ENCODE measurements around the gene RRM2. TPM values are rescaled to one million over a fixed set of nuclear protein-coding genes. Genes with fewer than 3 reads are reported as not detected.

RRM2 gene
- total RNA-seq, 1 donor from 2014 or later, result 28.3 TPM

GRCh38 chr2:10125842-10126631 is 3.5 kb downstream of the RRM2 start:
- H3K36me3 Mint-ChIP-seq (ENCODE audit: unreplicated experiment), result no peaks in the 10 kb centered on the region
- no peak for TF ChIP-seq CTCF (IDR thresholded peaks at IDR 0.05)
- no peak for DNase-seq (ENCODE audit: extremely low spot score, unreplicated experiment)
- H3K27me3 Mint-ChIP-seq (ENCODE audit: unreplicated experiment), result no peaks in the 10 kb centered on the region
- peak overlapping the region; percentile 8 for H3K27ac Mint-ChIP-seq (ENCODE audit: unreplicated experiment)
- H3K4me1 Mint-ChIP-seq (ENCODE audit: unreplicated experiment), result peaks cover 39% of the 10 kb centered on the region
- H3K9me3 Mint-ChIP-seq (ENCODE audit: unreplicated experiment), result no peaks in the 10 kb centered on the region
- H3K4me3 Mint-ChIP-seq (ENCODE audit: unreplicated experiment), result no peak overlapping the region

GRCh38 chr2:10126632-10127026 is 4.1 kb downstream of the RRM2 start:
- H3K4me3 Mint-ChIP-seq (ENCODE audit: unreplicated experiment), result no peak overlapping the region
- no peaks in the 10 kb centered on the region for H3K9me3 Mint-ChIP-seq (ENCODE audit: unreplicated experiment)
- TF ChIP-seq CTCF (IDR thresholded peaks at IDR 0.05), result no peak
- H3K27ac Mint-ChIP-seq (ENCODE audit: unreplicated experiment), result no peak overlapping the region
- H3K36me3 Mint-ChIP-seq (ENCODE audit: unreplicated experiment), result no peaks in the 10 kb centered on the region
- H3K27me3 Mint-ChIP-seq (ENCODE audit: unreplicated experiment), result no peaks in the 10 kb centered on the region
- peaks cover 33% of the 10 kb centered on the region for H3K4me1 Mint-ChIP-seq (ENCODE audit: unreplicated experiment)
- no peak for DNase-seq (ENCODE audit: extremely low spot score, unreplicated experiment)

DNA sequence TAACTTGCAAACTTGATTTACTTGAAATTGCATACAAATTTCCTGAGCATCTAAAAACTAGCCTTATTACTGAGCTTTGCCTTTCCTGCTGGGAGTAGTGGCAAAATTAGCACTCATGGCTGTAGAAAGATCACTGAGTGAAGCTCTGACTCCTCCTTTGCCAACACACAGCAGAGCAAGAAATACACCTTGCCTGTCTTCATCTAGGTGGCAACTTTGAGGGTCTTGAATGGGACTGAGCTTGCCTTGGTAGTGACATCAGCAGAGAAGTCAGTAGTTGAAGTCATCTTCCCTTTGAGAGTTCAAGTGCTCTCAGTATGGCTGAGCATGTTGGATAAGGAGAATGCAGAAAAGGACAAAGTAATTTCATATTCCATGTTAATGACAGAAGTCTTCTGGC is 5.9 kb downstream of the RRM2 start:
- no peaks in the 10 kb centered on the region for H3K36me3 Mint-ChIP-seq (ENCODE audit: unreplicated experiment)
- no peaks in the 10 kb centered on the region for H3K27me3 Mint-ChIP-seq (ENCODE audit: unreplicated experiment)
- H3K9me3 Mint-ChIP-seq (ENCODE audit: unreplicated experiment), result no peaks in the 10 kb centered on the region
- no peak for TF ChIP-seq CTCF (IDR thresholded peaks at IDR 0.05)
- no peak for DNase-seq (ENCODE audit: extremely low spot score, unreplicated experiment)
- H3K27ac Mint-ChIP-seq (ENCODE audit: unreplicated experiment), result no peak overlapping the region
- no peak overlapping the region for H3K4me3 Mint-ChIP-seq (ENCODE audit: unreplicated experiment)
- peaks cover 26% of the 10 kb centered on the region for H3K4me1 Mint-ChIP-seq (ENCODE audit: unreplicated experiment)

GRCh38 chr2:10129490-10129889 is 7.0 kb downstream of the RRM2 start:
- no peak for DNase-seq (ENCODE audit: extremely low spot score, unreplicated experiment)
- Mint-ChIP-seq H3K9me3 (ENCODE audit: unreplicated experiment) (no peaks in the 10 kb centered on the region), H3K4me1 (ENCODE audit: unreplicated experiment) (peaks cover 15% of the 10 kb centered on the region), H3K36me3 (ENCODE audit: unreplicated experiment) (no peaks in the 10 kb centered on the region), H3K27me3 (ENCODE audit: unreplicated experiment) (no peaks in the 10 kb centered on the region), H3K4me3 (ENCODE audit: unreplicated experiment) (no peak overlapping the region), H3K27ac (ENCODE audit: unreplicated experiment) (no peak overlapping the region)
- TF ChIP-seq CTCF (IDR thresholded peaks at IDR 0.05), result no peak

GRCh38 chr2:10132043-10132575 is 9.6 kb downstream of the RRM2 start:
- peaks cover 1% of the 10 kb centered on the region for H3K4me1 Mint-ChIP-seq (ENCODE audit: unreplicated experiment)
- DNase-seq (ENCODE audit: extremely low spot score, unreplicated experiment), result no peak
- H3K36me3 Mint-ChIP-seq (ENCODE audit: unreplicated experiment), result no peaks in the 10 kb centered on the region
- no peak for TF ChIP-seq CTCF (IDR thresholded peaks at IDR 0.05)
- no peak overlapping the region for H3K4me3 Mint-ChIP-seq (ENCODE audit: unreplicated experiment)
- H3K27ac Mint-ChIP-seq (ENCODE audit: unreplicated experiment), result no peak overlapping the region
- no peaks in the 10 kb centered on the region for H3K9me3 Mint-ChIP-seq (ENCODE audit: unreplicated experiment)
- H3K27me3 Mint-ChIP-seq (ENCODE audit: unreplicated experiment), result no peaks in the 10 kb centered on the region

Data from osteocyte (in vitro differentiated cells).